Esophagus muscularis mucosa (tissue), 4 donors: ENCODE data around the gene DGLUCY. TPM values are rescaled to one million over a fixed set of nuclear protein-coding genes. Genes with fewer than 3 reads are reported as not detected.

Experiments used
- DNase-seq: peaks from one replicate; pipeline ENCODE4 v3.0.0-alpha.2; 2017; ENCODE audit errors: extremely low spot score
- H3K27ac ChIP-seq, 4 donors: fragments of 200-600 bp; sonication (generic); replicated peaks in 1 of 4; 1 replicate in 3 of 4; 2 replicates in 1 of 4; pipeline ENCODE4 v1.5.1; 2016 to 2019; ENCODE audit warnings: mild to moderate bottlenecking in 1 of 4
- H3K27me3 ChIP-seq, 4 donors: fragments of 200-600 bp; sonication (generic); one replicate each; pipeline versions ENCODE4 v1.5.1 to v1.6.0; 2016 to 2019
- H3K36me3 ChIP-seq, 4 donors: fragments of 200-600 bp; sonication (generic); one replicate each; pipeline ENCODE4 v1.5.1; 2016 to 2019
- H3K4me1 ChIP-seq, 4 donors: fragments of 200-600 bp; sonication (generic); one replicate each; pipeline ENCODE4 v1.5.1; 2016 to 2019
- H3K4me3 ChIP-seq, 4 donors: fragments of 200-600 bp; sonication (generic); 1 replicate in 2 of 4; 2 replicates in 2 of 4; pipeline ENCODE4 v1.5.1; 2016 to 2019; ENCODE audit warnings: mild to moderate bottlenecking in 4 of 4, moderate library complexity in 1 of 4
- H3K9me3 ChIP-seq, 4 donors: fragments of 200-600 bp; sonication (generic); 1 replicate in 3 of 4; 2 replicates in 1 of 4; pipeline ENCODE4 v1.5.1; 2016 to 2019
- EP300 ChIP-seq: sonication (generic); formaldehyde crosslinking; IDR thresholded peaks from one replicate; pipeline ENCODE4 v1.6.1; 2017; ENCODE audit warnings: antibody characterized with exemption
- POLR2A ChIP-seq: fragments of 450-650 bp; IDR thresholded peaks from one replicate; pipeline ENCODE4 v1.6.1; 2017; ENCODE audit warnings: antibody characterized with exemption, moderate library complexity, mild to moderate bottlenecking, low read depth
- POLR2AphosphoS5 ChIP-seq, 2 donors: sonication (generic); formaldehyde crosslinking; IDR thresholded peaks; one replicate each; pipeline ENCODE4 v1.6.1; 2017; ENCODE audit warnings: antibody characterized with exemption in 2 of 2
- WGBS: methylation state at CpG from one replicate; pipeline ENCODE4 v1.1.5; 2018; 5-methylcytosine and 5-hydroxymethylcytosine counted together
- intact Hi-C: fragments of 100-400 bp; cut with DNase I; formaldehyde crosslinking; loops from one replicate; pipeline ENCODE4 v1.15.1; 2023
- total RNA-seq, 4 donors: library from RNA; depleted of rRNA; stranded (reverse); fragments of >200 nt; gene quantifications; one replicate each; pipeline versions ENCODE4 v1.1.0 to v1.2.1, GENCODE V29; 2016
- TF ChIP-seq, protein P1 (sequence below), 3 experiments: fragments of 200-600 bp in 2 of 3; fragments of 450-650 bp in 1 of 3; sonication (generic) in 2 of 3; IDR thresholded peaks; one replicate each; pipeline ENCODE4 v1.5.1; 2017 to 2019; ENCODE audit warnings: antibody characterized with exemption in 3 of 3, mild to moderate bottlenecking in 2 of 3, moderate library complexity in 1 of 3

The DGLUCY gene
- total RNA-seq, 4 donors from 2014 or later = 47.2 to 88.2 (median 66.5) TPM

DNA sequence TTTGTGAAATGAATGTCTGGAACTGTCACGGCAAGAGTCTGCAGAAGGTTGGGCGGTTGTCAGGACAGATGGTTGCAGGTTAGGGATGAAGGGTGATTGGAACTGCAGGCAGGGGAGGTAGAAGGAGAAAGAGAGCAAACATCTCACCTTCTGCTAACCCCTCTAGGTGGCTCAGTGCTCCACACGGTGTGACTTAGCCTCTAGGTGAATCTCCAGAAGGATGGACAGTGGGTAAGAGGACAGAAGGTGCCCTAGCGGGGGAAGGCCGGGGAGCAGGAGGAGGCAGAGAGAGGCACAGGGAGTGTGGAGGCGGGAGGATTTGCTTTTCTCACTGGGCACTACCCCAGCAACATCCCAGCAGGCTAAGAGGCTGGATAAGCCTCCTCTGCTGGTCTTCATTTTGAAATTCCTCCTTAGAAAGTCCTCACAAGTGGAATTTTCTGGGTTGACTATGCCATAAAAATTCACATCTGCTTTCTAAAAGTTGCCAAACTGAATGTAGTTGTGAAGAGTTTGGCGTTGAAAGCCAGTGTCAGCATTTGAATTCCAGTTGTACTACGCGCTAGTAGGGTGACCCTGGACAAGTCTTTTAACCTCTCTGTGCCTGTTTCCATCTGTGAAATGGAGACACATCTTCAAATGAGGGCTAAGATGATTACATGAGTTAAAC, 141.3 kb downstream of the DGLUCY start:
- H3K4me1 ChIP-seq = peaks cover 12 to 54% (median 48%) of the 10 kb centered on the region in 4 donors
- no peak for DNase-seq
- H3K4me3 ChIP-seq = no peak overlapping the region
- TF ChIP-seq EP300 = no peak
- TF ChIP-seq, protein P1, sequence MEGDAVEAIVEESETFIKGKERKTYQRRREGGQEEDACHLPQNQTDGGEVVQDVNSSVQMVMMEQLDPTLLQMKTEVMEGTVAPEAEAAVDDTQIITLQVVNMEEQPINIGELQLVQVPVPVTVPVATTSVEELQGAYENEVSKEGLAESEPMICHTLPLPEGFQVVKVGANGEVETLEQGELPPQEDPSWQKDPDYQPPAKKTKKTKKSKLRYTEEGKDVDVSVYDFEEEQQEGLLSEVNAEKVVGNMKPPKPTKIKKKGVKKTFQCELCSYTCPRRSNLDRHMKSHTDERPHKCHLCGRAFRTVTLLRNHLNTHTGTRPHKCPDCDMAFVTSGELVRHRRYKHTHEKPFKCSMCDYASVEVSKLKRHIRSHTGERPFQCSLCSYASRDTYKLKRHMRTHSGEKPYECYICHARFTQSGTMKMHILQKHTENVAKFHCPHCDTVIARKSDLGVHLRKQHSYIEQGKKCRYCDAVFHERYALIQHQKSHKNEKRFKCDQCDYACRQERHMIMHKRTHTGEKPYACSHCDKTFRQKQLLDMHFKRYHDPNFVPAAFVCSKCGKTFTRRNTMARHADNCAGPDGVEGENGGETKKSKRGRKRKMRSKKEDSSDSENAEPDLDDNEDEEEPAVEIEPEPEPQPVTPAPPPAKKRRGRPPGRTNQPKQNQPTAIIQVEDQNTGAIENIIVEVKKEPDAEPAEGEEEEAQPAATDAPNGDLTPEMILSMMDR (IDR thresholded peaks at IDR 0.05) = no peak
- no peak for TF ChIP-seq POLR2AphosphoS5 (IDR thresholded peaks at IDR 0.05)
- no peak for TF ChIP-seq POLR2A
- H3K36me3 ChIP-seq = no peaks in the 10 kb centered on the region
- no peaks in the 10 kb centered on the region for H3K27me3 ChIP-seq
- H3K9me3 ChIP-seq = no peaks in the 10 kb centered on the region
- intact Hi-C loops = no loop called here
- peak overlapping the region in 1 of 4 donors; percentile 36 for H3K27ac ChIP-seq
- WGBS = 84% methylated on average over 9 of the region's 9 CpGs

DNA sequence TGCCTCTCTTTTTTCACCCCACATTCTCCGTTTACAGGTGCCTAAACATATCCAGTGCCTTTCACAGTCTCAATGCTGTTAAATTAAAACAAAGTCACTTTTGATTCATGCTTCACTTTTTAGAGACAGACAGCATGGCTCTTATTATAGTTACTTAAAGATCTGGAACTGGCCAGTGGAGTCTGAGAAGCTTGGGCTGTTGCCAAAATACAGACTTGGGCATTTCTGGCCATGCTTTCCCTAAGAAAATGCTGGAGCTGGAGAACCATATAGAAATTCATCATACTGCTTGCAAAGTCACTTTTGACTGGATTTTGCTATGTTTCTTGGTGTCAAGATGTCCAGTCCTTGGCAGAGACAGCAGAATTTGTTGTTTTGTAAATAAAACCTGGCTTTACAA, 142.8 kb downstream of the DGLUCY start:
- TF ChIP-seq EP300 = no peak
- TF ChIP-seq POLR2A = no peak
- no peak for TF ChIP-seq POLR2AphosphoS5 (IDR thresholded peaks at IDR 0.05)
- TF ChIP-seq, protein P1 (IDR thresholded peaks at IDR 0.05) = no peak

DNA sequence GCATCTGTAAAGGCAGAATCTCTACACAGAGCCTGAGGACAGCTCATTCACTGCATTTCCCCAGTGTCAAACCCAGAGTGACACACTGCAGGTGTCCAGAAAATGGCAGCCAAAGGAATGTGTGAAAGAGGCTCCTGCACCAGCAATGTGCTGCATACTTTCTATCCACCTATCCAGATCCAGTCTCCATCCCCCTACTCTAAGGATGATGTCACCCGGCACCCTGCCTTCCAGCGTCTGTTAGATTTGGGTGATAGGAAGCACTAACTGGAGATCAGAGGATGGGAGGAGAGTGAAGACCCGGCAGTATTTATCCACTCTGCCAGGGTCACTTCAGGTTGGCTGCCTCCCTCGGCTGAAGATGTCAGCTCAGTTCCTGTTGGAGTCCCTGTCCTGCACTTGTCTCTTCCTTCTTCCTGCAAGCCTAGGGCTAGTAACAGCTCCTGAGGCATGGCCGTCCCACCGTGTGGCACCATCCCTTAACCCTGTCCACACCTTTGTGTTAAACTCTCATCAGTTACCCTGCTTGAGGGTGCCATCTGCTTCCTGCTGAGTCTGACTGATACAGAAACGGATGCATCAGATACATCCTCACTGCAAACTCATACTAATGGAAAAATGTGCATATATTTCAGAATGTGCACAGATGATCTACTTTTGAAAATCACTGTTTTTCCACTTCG, 143.6 kb downstream of the DGLUCY start:
- intact Hi-C loops = no loop called here
- Histone ChIP-seq H3K27me3 (no peaks in the 10 kb centered on the region), H3K9me3 (peaks cover 0 to 5% (median 0%) of the 10 kb centered on the region in 4 donors), H3K4me3 (no peak overlapping the region), H3K27ac (peak overlapping the region; percentile 21 to 72 (median 54)), H3K36me3 (no peaks in the 10 kb centered on the region), H3K4me1 (peaks cover 12 to 44% (median 40%) of the 10 kb centered on the region in 4 donors)
- 43% methylated on average over 8 of the region's 8 CpGs for WGBS
- no peak for DNase-seq
- no peak for TF ChIP-seq EP300
- no peak for TF ChIP-seq POLR2A
- TF ChIP-seq, protein P1 (IDR thresholded peaks at IDR 0.05) = no peak
- peak in 1 of 2 donors; percentile 11 for TF ChIP-seq POLR2AphosphoS5 (IDR thresholded peaks at IDR 0.05)

More for the DNA sequence above, 142.8 kb downstream of the DGLUCY start:
- intact Hi-C loops = no loop called here
- Histone ChIP-seq H3K36me3 (no peaks in the 10 kb centered on the region), H3K4me3 (no peak overlapping the region), H3K27me3 (no peaks in the 10 kb centered on the region), H3K4me1 (peaks cover 12 to 44% (median 41%) of the 10 kb centered on the region in 4 donors), H3K9me3 (peaks cover 0 to 5% (median 0%) of the 10 kb centered on the region in 4 donors), H3K27ac (peak overlapping the region in 3 of 4 donors; percentile 21 to 72 (median 55))
- WGBS = 63% methylated on average over 1 of the region's 1 CpG
- no peak for DNase-seq

DNA sequence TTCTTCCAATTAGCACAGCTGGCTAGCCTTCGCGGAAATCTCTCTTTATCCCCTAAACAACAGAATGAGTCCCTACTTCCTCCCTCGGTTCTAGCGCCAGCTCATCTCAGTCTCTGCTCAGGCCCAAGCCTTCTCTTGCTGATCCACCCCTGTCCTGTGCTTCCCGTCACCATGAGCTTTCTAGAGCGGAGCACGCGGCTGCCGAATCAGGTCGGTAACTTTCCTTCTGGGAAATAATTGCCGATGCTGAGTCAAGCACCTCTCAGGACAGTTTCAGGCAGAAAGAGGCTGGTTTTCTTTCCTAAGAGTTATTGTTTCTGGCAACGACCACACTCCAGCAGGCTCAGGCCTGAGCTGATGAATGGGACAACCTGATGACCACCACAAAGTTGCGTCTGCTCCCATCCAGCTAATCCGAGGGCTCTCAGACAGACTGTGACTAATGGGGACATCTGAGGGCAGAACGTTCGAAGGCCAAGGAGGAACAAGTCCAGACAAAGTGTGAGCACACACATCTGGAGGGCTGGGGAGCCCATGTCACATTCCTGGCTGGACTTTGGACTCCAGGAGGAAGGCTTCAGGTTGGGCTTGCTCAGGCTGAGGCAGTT, 144.2 kb downstream of the DGLUCY start:
- Histone ChIP-seq H3K27me3 (no peaks in the 10 kb centered on the region), H3K4me1 (peaks cover 6 to 37% (median 33%) of the 10 kb centered on the region in 4 donors), H3K4me3 (no peak overlapping the region), H3K9me3 (peaks cover 0 to 5% (median 0%) of the 10 kb centered on the region in 4 donors), H3K36me3 (no peaks in the 10 kb centered on the region), H3K27ac (peak overlapping the region; percentile 21 to 72 (median 54))
- no peak for DNase-seq
- WGBS = 60% methylated on average over 16 of the region's 16 CpGs
- TF ChIP-seq EP300 (no peak), POLR2AphosphoS5 (IDR thresholded peaks at IDR 0.05) (peak; percentile 14 to 31)
- intact Hi-C loops = no loop called here

DNA sequence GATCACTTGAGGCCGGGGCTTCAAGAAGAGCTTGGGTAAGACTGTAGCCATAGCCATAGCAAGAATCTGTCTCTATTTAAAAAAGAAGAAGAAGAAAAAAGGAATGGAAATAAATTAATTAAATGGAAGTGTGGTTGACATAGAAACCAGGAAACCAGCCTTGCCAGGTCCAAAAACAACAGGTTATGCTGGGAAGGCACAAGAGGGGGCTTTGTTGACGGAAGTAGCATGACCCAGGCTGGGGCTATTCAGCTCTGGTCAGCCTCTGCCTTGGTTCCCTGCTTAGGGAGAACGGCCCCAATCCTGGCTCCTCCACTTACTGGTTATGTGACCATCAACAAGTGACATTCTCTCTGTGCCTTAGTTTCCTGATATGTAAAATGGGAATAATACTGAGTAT, 145.0 kb downstream of the DGLUCY start:
- no peaks in the 10 kb centered on the region for H3K36me3 ChIP-seq
- 95% methylated on average over 3 of the region's 3 CpGs for WGBS

More for the DNA sequence above, 145.0 kb downstream of the DGLUCY start:
- DNase-seq = no peak
- Histone ChIP-seq H3K9me3 (peaks cover 0 to 5% (median 0%) of the 10 kb centered on the region in 4 donors), H3K27me3 (no peaks in the 10 kb centered on the region), H3K4me1 (peaks cover 5 to 34% (median 31%) of the 10 kb centered on the region in 4 donors), H3K4me3 (no peak overlapping the region), H3K27ac (peak overlapping the region in 1 of 4 donors; percentile 72)
- intact Hi-C loops = no loop called here
- TF ChIP-seq POLR2AphosphoS5 (IDR thresholded peaks at IDR 0.05) (no peak), POLR2A (no peak), EP300 (no peak)
- TF ChIP-seq, protein P1 (IDR thresholded peaks at IDR 0.05) = no peak
